B cell (primary cell): ENCODE measurements around the gene CDIP1. TPM values are rescaled to one million over a fixed set of nuclear protein-coding genes. Genes with fewer than 3 reads are reported as not detected.
A peak's percentile ranks its signal among the peaks of the same experiment; 100 is the strongest.

ENCODE experiments used
- ATAC-seq: fragments of 200-7000 bp; cut with Tn5 transposase; one replicate; pipeline ENCODE4 v1.10.0; 2021; ENCODE audit warnings: low read depth, mild to moderate bottlenecking, moderate number of reproducible peaks, moderate library complexity
- CTCF ChIA-PET: fragments of 350-600 bp; sonication (Branson Sonifier 250); formaldehyde crosslinking; loops from one replicate; lab custom pipeline; 2021; ENCODE audit warnings: antibody characterized with exemption, inconsistent platforms; lab: Charles Lee
- POLR2A ChIA-PET: fragments of 350-600 bp; sonication (Branson Sonifier 250); formaldehyde crosslinking; loops from one replicate; lab custom pipeline; 2021; ENCODE audit warnings: antibody characterized with exemption; lab: Charles Lee
- DNase-seq: peaks from one replicate; pipeline ENCODE4 v3.0.0; 2013
- H2AFZ ChIP-seq: 2 replicates; pipeline ENCODE4 v1.6.1; 2012; ENCODE audit warnings: mild to moderate bottlenecking, low read depth, low read length; ENCODE audit not compliant: insufficient read depth, poor library complexity, severe bottlenecking
- H3K27ac ChIP-seq, 2 donors: 1 replicate in 1 of 2; 2 replicates in 1 of 2; pipeline ENCODE4 v1.5.1; 2012 to 2013; ENCODE audit warnings: low read length in 2 of 2, mild to moderate bottlenecking in 2 of 2, moderate library complexity in 1 of 2
- H3K27me3 ChIP-seq, 4 experiments: fragments of 200-600 bp in 1 of 4; sonication (generic) in 1 of 4; replicated peaks in 1 of 4; 1 replicate in 2 of 4; 2 replicates in 2 of 4; pipeline versions ENCODE4 v1.6.1 to v1.7.0; 2013 to 2016; ENCODE audit warnings: low read length in 3 of 4, mild to moderate bottlenecking in 2 of 4, mixed read lengths in 1 of 4, moderate library complexity in 1 of 4; ENCODE audit not compliant: insufficient read depth in 4 of 4, control insufficient read depth in 3 of 4; ENCODE audit errors: control extremely low read depth in 1 of 4
- H3K36me3 ChIP-seq, 2 experiments: replicated peaks in 1 of 2; 1 replicate in 1 of 2; 2 replicates in 1 of 2; pipeline versions ENCODE4 v1.6.1 to v1.7.1; 2013; ENCODE audit warnings: low read length in 1 of 2; ENCODE audit not compliant: insufficient read depth in 2 of 2, control insufficient read depth in 1 of 2; ENCODE audit errors: control extremely low read depth in 1 of 2, extremely low read depth in 1 of 2
- H3K4me1 ChIP-seq, 2 donors: fragments of 200-600 bp in 1 of 2; sonication (generic) in 1 of 2; 1 replicate in 1 of 2; 2 replicates in 1 of 2; pipeline versions ENCODE4 v1.5.1 to v1.6.1; 2013 to 2017; ENCODE audit warnings: low read length in 2 of 2; ENCODE audit not compliant: control insufficient read depth in 2 of 2, insufficient read depth in 2 of 2
- H3K4me2 ChIP-seq: replicated peaks from 2 replicates; pipeline ENCODE3; 2012; ENCODE audit warnings: mild to moderate bottlenecking, low read depth, low read length; ENCODE audit not compliant: poor library complexity, severe bottlenecking
- H3K4me3 ChIP-seq, 5 experiments: fragments of 200-600 bp in 1 of 5; sonication (generic) in 1 of 5; 1 replicate in 3 of 5; 2 replicates in 2 of 5; pipeline versions ENCODE4 v1.5.1 to v1.7.0; 2011 to 2016; ENCODE audit warnings: low read length in 4 of 5, mild to moderate bottlenecking in 4 of 5, low read depth in 2 of 5, control low read depth in 1 of 5, moderate library complexity in 1 of 5; ENCODE audit not compliant: insufficient read depth in 1 of 5; ENCODE audit errors: control extremely low read depth in 1 of 5, extremely low read depth in 1 of 5
- H3K79me2 ChIP-seq: fragments of 200-600 bp; sonication (generic); one replicate; pipeline ENCODE4 v1.6.0; 2016; ENCODE audit warnings: low read length; ENCODE audit not compliant: control insufficient read depth, insufficient read depth
- H3K9ac ChIP-seq: fragments of 200-600 bp; sonication (generic); 2 replicates; pipeline ENCODE4 v1.6.1; 2017; ENCODE audit warnings: mild to moderate bottlenecking, low read length, moderate library complexity
- H3K9me3 ChIP-seq, 3 donors: one replicate each; pipeline versions ENCODE4 v1.6.1 to v1.7.1; 2013; ENCODE audit warnings: low read length in 2 of 3; ENCODE audit not compliant: control insufficient read depth in 2 of 3, insufficient read depth in 1 of 3; ENCODE audit errors: control extremely low read depth in 1 of 3
- H4K20me1 ChIP-seq: 2 replicates; pipeline ENCODE4 v1.6.0; 2012; ENCODE audit warnings: mild to moderate bottlenecking, low read length; ENCODE audit not compliant: insufficient read depth, control insufficient read depth, poor library complexity, severe bottlenecking
- H3K27ac Mint-ChIP-seq: one replicate; pipeline ENCODE4 v1.8.0; 2021; ENCODE audit warnings: mixed read lengths
- H3K27me3 Mint-ChIP-seq: one replicate; pipeline ENCODE4 v1.8.0; 2021; ENCODE audit warnings: mixed read lengths
- H3K4me1 Mint-ChIP-seq: one replicate; pipeline ENCODE4 v1.8.0; 2021; ENCODE audit warnings: mixed read lengths
- H3K4me3 Mint-ChIP-seq: one replicate; pipeline ENCODE4 v1.8.0; 2021; ENCODE audit warnings: mixed read lengths
- H3K9me3 Mint-ChIP-seq: one replicate; pipeline ENCODE4 v1.8.0; 2022; ENCODE audit warnings: mixed read lengths; ENCODE audit not compliant: insufficient read depth
- EZH2 ChIP-seq: IDR thresholded peaks from 2 replicates; pipeline ENCODE4 v1.6.1; 2012; ENCODE audit warnings: borderline replicate concordance, low read depth, mild to moderate bottlenecking, moderate library complexity, low read length; ENCODE audit not compliant: insufficient read depth, poor library complexity, severe bottlenecking
- WGBS: methylation state at CpG from one replicate; pipeline ENCODE4 v1.1.5; 2013; ENCODE audit warnings: missing lambda C conversion rate; ENCODE audit not compliant: insufficient coverage; 5-methylcytosine and 5-hydroxymethylcytosine counted together
- intact Hi-C: fragments of 100-400 bp; cut with micrococcal nuclease; formaldehyde crosslinking; loops from one replicate; pipeline ENCODE4 v1.10.0; 2022
- polyA plus RNA-seq: library from polyadenylated mRNA; depleted of rRNA; stranded (reverse); fragments of >200 nt; gene quantifications from 2 replicates; pipeline ENCODE4 v1.2.3, GENCODE V29; 2012
- total RNA-seq, 2 donors: library from RNA; stranded (reverse); fragments of 120-200 nt in 1 of 2; gene quantifications; 1 replicate in 1 of 2; 2 replicates in 1 of 2; pipeline versions ENCODE4 v1.2.3 to v1.2.4, GENCODE V29; 2013 to 2022
- TF ChIP-seq, protein P1 (sequence below): fragments of 200-600 bp; IDR thresholded peaks from one replicate; pipeline ENCODE4 v1.8.0; 2022; ENCODE audit warnings: antibody characterized with exemption, mild to moderate bottlenecking

The CDIP1 gene
- total and polyA plus RNA-seq, 2 donors (not counting 1 experiment from before 2014, with no cell fraction given): 12.8 to 20.3 TPM

DNA sequence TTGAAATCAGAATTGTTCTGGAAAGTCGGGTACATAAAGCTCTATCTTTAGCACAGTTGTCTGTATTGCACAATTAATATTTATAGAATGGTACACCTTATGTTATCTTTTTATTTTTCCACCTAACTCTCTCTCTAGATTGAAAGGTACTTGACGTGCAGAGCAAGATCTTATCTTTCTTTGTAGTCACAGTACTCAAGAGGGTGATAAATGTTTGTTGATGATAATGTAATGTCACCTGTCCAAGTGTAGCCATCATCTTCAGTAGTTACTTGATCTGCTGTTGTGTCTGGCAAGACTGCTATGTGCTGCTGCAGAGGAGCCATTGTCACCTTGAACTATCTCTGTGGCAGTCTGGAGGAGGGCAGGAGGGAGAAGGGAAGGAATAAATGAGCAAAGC, 57.0 kb downstream of the CDIP1 start:
- Mint-ChIP-seq H3K27me3 (no peaks in the 10 kb centered on the region), H3K4me3 (no peak overlapping the region), H3K9me3 (no peaks in the 10 kb centered on the region), H3K4me1 (peaks cover 23% of the 10 kb centered on the region), H3K27ac (peak overlapping the region; percentile 16)
- Histone ChIP-seq H3K9ac (no peak overlapping the region), H3K36me3 (peaks cover 0 to 20% of the 10 kb centered on the region in 2 experiments), H2AFZ (no peak overlapping the region), H4K20me1 (peaks cover 35% of the 10 kb centered on the region), H3K9me3 (no peaks in the 10 kb centered on the region), H3K4me1 (peaks cover 6 to 14% of the 10 kb centered on the region in 2 donors), H3K27me3 (no peaks in the 10 kb centered on the region), H3K4me2 (no peak overlapping the region), H3K79me2 (peaks cover 93% of the 10 kb centered on the region), H3K4me3 (no peak overlapping the region), H3K27ac (peak overlapping the region in 1 of 2 donors; percentile 13)
- DNase-seq: no peak
- no CpG with 5 or more reads among the region's 2 CpGs for WGBS
- POLR2A ChIA-PET: interaction anchor here (0.9 kb wide), 1 partner anchor 16 kb away, joined by 4 read pairs; no protein-coding TSS in a partner anchor
- CTCF ChIA-PET: interaction anchor here (0.6 kb wide), 1 partner anchor 10 kb away, joined by 3 read pairs; no protein-coding TSS in a partner anchor
- TF ChIP-seq, protein P1, sequence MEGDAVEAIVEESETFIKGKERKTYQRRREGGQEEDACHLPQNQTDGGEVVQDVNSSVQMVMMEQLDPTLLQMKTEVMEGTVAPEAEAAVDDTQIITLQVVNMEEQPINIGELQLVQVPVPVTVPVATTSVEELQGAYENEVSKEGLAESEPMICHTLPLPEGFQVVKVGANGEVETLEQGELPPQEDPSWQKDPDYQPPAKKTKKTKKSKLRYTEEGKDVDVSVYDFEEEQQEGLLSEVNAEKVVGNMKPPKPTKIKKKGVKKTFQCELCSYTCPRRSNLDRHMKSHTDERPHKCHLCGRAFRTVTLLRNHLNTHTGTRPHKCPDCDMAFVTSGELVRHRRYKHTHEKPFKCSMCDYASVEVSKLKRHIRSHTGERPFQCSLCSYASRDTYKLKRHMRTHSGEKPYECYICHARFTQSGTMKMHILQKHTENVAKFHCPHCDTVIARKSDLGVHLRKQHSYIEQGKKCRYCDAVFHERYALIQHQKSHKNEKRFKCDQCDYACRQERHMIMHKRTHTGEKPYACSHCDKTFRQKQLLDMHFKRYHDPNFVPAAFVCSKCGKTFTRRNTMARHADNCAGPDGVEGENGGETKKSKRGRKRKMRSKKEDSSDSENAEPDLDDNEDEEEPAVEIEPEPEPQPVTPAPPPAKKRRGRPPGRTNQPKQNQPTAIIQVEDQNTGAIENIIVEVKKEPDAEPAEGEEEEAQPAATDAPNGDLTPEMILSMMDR: no peak
- no peak for TF ChIP-seq EZH2
- no peak for ATAC-seq
- intact Hi-C loops: no loop called here

DNA sequence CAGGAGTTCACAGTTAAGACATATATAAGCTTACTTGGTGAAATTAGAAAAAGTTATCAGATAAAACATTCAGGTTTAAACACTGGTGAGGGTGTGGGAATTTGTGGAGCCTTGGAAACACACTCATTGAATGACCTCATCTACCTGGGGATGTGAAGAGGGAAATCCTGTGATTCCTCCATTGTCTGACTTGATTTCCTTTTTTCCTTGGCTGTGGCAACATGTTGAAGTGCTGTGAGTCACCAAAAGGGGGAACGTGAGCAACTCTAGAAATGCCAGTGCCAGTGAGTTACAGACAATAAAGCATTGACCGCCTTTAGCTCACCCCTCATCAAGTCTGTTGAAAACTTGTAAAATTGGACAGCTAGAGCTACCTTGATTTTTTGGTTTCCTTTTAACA, 60.6 kb downstream of the CDIP1 start:
- Histone ChIP-seq H3K4me2 (peak overlapping the region; percentile 12), H3K79me2 (peaks cover 72% of the 10 kb centered on the region), H3K27me3 (no peaks in the 10 kb centered on the region), H4K20me1 (peaks cover 29% of the 10 kb centered on the region), H2AFZ (no peak overlapping the region), H3K9me3 (peaks cover 0 to 4% (median 0%) of the 10 kb centered on the region in 3 donors), H3K9ac (no peak overlapping the region), H3K4me1 (peaks cover 19 to 37% of the 10 kb centered on the region in 2 donors), H3K27ac (no peak overlapping the region), H3K36me3 (no peaks in the 10 kb centered on the region), H3K4me3 (no peak overlapping the region)
- Mint-ChIP-seq H3K9me3 (no peaks in the 10 kb centered on the region), H3K27ac (peak overlapping the region; percentile 46), H3K4me1 (peaks cover 36% of the 10 kb centered on the region), H3K27me3 (no peaks in the 10 kb centered on the region), H3K4me3 (peak overlapping the region; percentile 84)
- ChIA-PET CTCF (interaction anchor here (0.5 to 5.5 kb wide), 8 partner anchors 9 to 1560 kb away, joined by 3 to 70 read pairs (median 4); no protein-coding TSS in a partner anchor), POLR2A (no interaction called here)
- no peak for DNase-seq
- ATAC-seq: no peak
- TF ChIP-seq EZH2: no peak
- TF ChIP-seq, protein P1: no peak
- WGBS: 80% methylated on average over 1 of the region's 2 CpGs
- intact Hi-C loops: loop anchor here (2.0 to 5.0 kb wide), 3 partner anchors 71 to 215 kb away; partner anchors contain the start of genes NUDT16L1 and TFAP4
